Thymus (tissue), 11 donors: Measurements from ENCODE around the gene ATP6V0E2. TPM values are rescaled to one million over a fixed set of nuclear protein-coding genes. Genes with fewer than 3 reads are reported as not detected.

Source experiments
- DNase-seq, 9 donors: peaks; one replicate each; pipeline ENCODE4 v3.0.0-alpha.2; 2013; ENCODE audit warnings: low spot score in 9 of 9, low read depth in 6 of 9, missing footprints in 1 of 9
- H3K27ac ChIP-seq, 2 donors: one replicate each; pipeline ENCODE4 v1.5.1; 2013; ENCODE audit warnings: control low read depth in 1 of 2, low read depth in 1 of 2, low read length in 1 of 2, mild to moderate bottlenecking in 1 of 2, moderate library complexity in 1 of 2
- H3K27me3 ChIP-seq, 2 donors: one replicate each; pipeline ENCODE4 v1.5.1; 2013; ENCODE audit warnings: low read length in 1 of 2; ENCODE audit not compliant: control insufficient read depth in 2 of 2, insufficient read depth in 1 of 2
- H3K36me3 ChIP-seq, 2 donors: one replicate each; pipeline ENCODE4 v1.5.1; 2013; ENCODE audit warnings: low read length in 1 of 2, mild to moderate bottlenecking in 1 of 2, moderate library complexity in 1 of 2; ENCODE audit not compliant: control insufficient read depth in 2 of 2, insufficient read depth in 2 of 2
- H3K4me1 ChIP-seq, 2 donors: one replicate each; pipeline ENCODE4 v1.5.1; 2013; ENCODE audit warnings: low read length in 2 of 2; ENCODE audit not compliant: control insufficient read depth in 2 of 2, insufficient read depth in 2 of 2
- H3K4me3 ChIP-seq, 2 donors: one replicate each; pipeline ENCODE4 v1.5.1; 2013; ENCODE audit warnings: low read length in 2 of 2, control low read depth in 1 of 2, mild to moderate bottlenecking in 1 of 2
- H3K9me3 ChIP-seq, 2 donors: one replicate each; pipeline ENCODE4 v1.5.1; 2013; ENCODE audit warnings: low read length in 1 of 2, mild to moderate bottlenecking in 1 of 2; ENCODE audit not compliant: control insufficient read depth in 2 of 2, insufficient read depth in 1 of 2
- WGBS: extraction: QIAGEN DNeasy Blood & Tissue Kit; methylation state at CpG from one replicate; pipeline ENCODE4 v1.1.7; 2013; 5-methylcytosine and 5-hydroxymethylcytosine counted together
- polyA plus RNA-seq: library from polyadenylated mRNA; stranded (reverse); fragments of 200-250 nt; gene quantifications from one replicate; pipeline ENCODE4 v1.2.3, GENCODE V29; 2013
- total RNA-seq: library from RNA; stranded (reverse); fragments of 120-200 nt; gene quantifications from one replicate; pipeline ENCODE4 v1.2.4, GENCODE V29; 2013
- donor health status: healthy.

Gene ATP6V0E2
- total and polyA plus RNA-seq, 2 donors, result 30.5 to 38.9 TPM

- peak overlapping the region in 1 of 2 donors; percentile 5 for H3K4me3 ChIP-seq
- peak in 3 of 9 donors; percentile 68 to 87 (median 72) for DNase-seq
- H3K4me1 ChIP-seq, result peaks cover 46 to 74% of the 10 kb centered on the region in 2 donors
- H3K9me3 ChIP-seq, result no peaks in the 10 kb centered on the region
- H3K27ac ChIP-seq, result peak overlapping the region; percentile 46 to 56
- H3K36me3 ChIP-seq, result peaks cover 16 to 33% of the 10 kb centered on the region in 2 donors
- no peaks in the 10 kb centered on the region for H3K27me3 ChIP-seq
- WGBS, result 8% methylated on average over 8 of the region's 8 CpGs
These were observed 17.2 kb upstream of the ATP6V0E2 start for GRCh38 chr7:149856583-149856982.

- Histone ChIP-seq H3K27ac (peak overlapping the region in 1 of 2 donors; percentile 84), H3K4me3 (no peak overlapping the region), H3K27me3 (no peaks in the 10 kb centered on the region), H3K36me3 (peaks cover 31 to 52% of the 10 kb centered on the region in 2 donors), H3K4me1 (peaks cover 55 to 95% of the 10 kb centered on the region in 2 donors), H3K9me3 (no peaks in the 10 kb centered on the region)
- WGBS, result 81% methylated on average over 6 of the region's 6 CpGs
- DNase-seq, result no peak
These were observed 14.4 kb upstream of the ATP6V0E2 start for GRCh38 chr7:149859369-149859768.

- peaks cover 55 to 95% of the 10 kb centered on the region in 2 donors for H3K4me1 ChIP-seq
- peaks cover 36 to 55% of the 10 kb centered on the region in 2 donors for H3K36me3 ChIP-seq
- no peaks in the 10 kb centered on the region for H3K9me3 ChIP-seq
- 38% methylated on average over 4 of the region's 4 CpGs for WGBS
- H3K4me3 ChIP-seq, result no peak overlapping the region
- H3K27ac ChIP-seq, result peak overlapping the region in 1 of 2 donors; percentile 84
- peak in 1 of 9 donors; percentile 73 for DNase-seq
- no peaks in the 10 kb centered on the region for H3K27me3 ChIP-seq
These were observed 13.9 kb upstream of the ATP6V0E2 start for GRCh38 chr7:149859876-149860275.

- WGBS, result 95% methylated on average over 45 of the region's 45 CpGs
- H3K4me3 ChIP-seq, result no peak overlapping the region
- no peak for DNase-seq
- H3K9me3 ChIP-seq, result no peaks in the 10 kb centered on the region
- H3K27ac ChIP-seq, result no peak overlapping the region
- no peaks in the 10 kb centered on the region for H3K27me3 ChIP-seq
- peaks cover 56 to 95% of the 10 kb centered on the region in 2 donors for H3K4me1 ChIP-seq
- peaks cover 38 to 57% of the 10 kb centered on the region in 2 donors for H3K36me3 ChIP-seq
These were observed 12.7 kb upstream of the ATP6V0E2 start for GRCh38 chr7:149860821-149861727.

- 94% methylated on average over 16 of the region's 16 CpGs for WGBS
- Histone ChIP-seq H3K9me3 (no peaks in the 10 kb centered on the region), H3K27ac (no peak overlapping the region), H3K36me3 (peaks cover 38 to 57% of the 10 kb centered on the region in 2 donors), H3K27me3 (no peaks in the 10 kb centered on the region), H3K4me1 (peaks cover 56 to 95% of the 10 kb centered on the region in 2 donors), H3K4me3 (no peak overlapping the region)
- DNase-seq, result no peak
These were observed 12.1 kb upstream of the ATP6V0E2 start for GRCh38 chr7:149861728-149862045.

- DNase-seq, result no peak
- H3K4me3 ChIP-seq, result no peak overlapping the region
- peaks cover 60 to 97% of the 10 kb centered on the region in 2 donors for H3K4me1 ChIP-seq
- peaks cover 38 to 57% of the 10 kb centered on the region in 2 donors for H3K36me3 ChIP-seq
- H3K27ac ChIP-seq, result no peak overlapping the region
- H3K27me3 ChIP-seq, result no peaks in the 10 kb centered on the region
- 92% methylated on average over 18 of the region's 18 CpGs for WGBS
- no peaks in the 10 kb centered on the region for H3K9me3 ChIP-seq
These were observed 11.6 kb upstream of the ATP6V0E2 start for GRCh38 chr7:149862156-149862555.

GRCh38 chr7:149863500-149863899 lies 10.3 kb upstream of the ATP6V0E2 start:
- 97% methylated on average over 4 of the region's 4 CpGs for WGBS

GRCh38 chr7:149864023-149864422 lies 9.7 kb upstream of the ATP6V0E2 start:
- WGBS, result 94% methylated on average over 8 of the region's 8 CpGs
- DNase-seq, result no peak
- Histone ChIP-seq H3K27ac (peak overlapping the region; percentile 70 to 90), H3K36me3 (peaks cover 38 to 52% of the 10 kb centered on the region in 2 donors), H3K27me3 (no peaks in the 10 kb centered on the region), H3K9me3 (peaks cover 0 to 4% of the 10 kb centered on the region in 2 donors), H3K4me3 (no peak overlapping the region), H3K4me1 (peaks cover 73 to 100% of the 10 kb centered on the region in 2 donors)

More at GRCh38 chr7:149863500-149863899, 10.3 kb upstream of the ATP6V0E2 start:
- peaks cover 69 to 100% of the 10 kb centered on the region in 2 donors for H3K4me1 ChIP-seq
- H3K36me3 ChIP-seq, result peaks cover 38 to 52% of the 10 kb centered on the region in 2 donors
- H3K4me3 ChIP-seq, result no peak overlapping the region
- no peak for DNase-seq
- H3K27ac ChIP-seq, result no peak overlapping the region
- no peaks in the 10 kb centered on the region for H3K27me3 ChIP-seq
- peaks cover 0 to 4% of the 10 kb centered on the region in 2 donors for H3K9me3 ChIP-seq

GRCh38 chr7:149864751-149865150 lies 9.0 kb upstream of the ATP6V0E2 start:
- Histone ChIP-seq H3K36me3 (peaks cover 38 to 47% of the 10 kb centered on the region in 2 donors), H3K4me3 (no peak overlapping the region), H3K9me3 (peaks cover 0 to 4% of the 10 kb centered on the region in 2 donors), H3K27ac (peak overlapping the region; percentile 90 to 96), H3K27me3 (no peaks in the 10 kb centered on the region), H3K4me1 (peaks cover 73 to 100% of the 10 kb centered on the region in 2 donors)
- 95% methylated on average over 12 of the region's 12 CpGs for WGBS
- no peak for DNase-seq
